HL-60/S4 treated with retinoic acid at 250 ng/mL for 4 days and 3 days (cell line): ENCODE results near the gene CAPN9.

Experiments
- in situ Hi-C: fragments of 300-500 bp; cut with MboI; formaldehyde crosslinking; loops from 2 replicates; pipeline ENCODE4 v1.7.0; 2022; ENCODE audit warnings: low sequenced_read_pairs

CAPN9 gene

GRCh38 chr1:230794871-230795605, 47.9 kb downstream of the CAPN9 start:
- in situ Hi-C loops = no loop called here

GRCh38 chr1:230796626-230797025, 49.4 kb downstream of the CAPN9 start:
- in situ Hi-C loops = no loop called here

- in situ Hi-C loops = no loop called here
Observed at GRCh38 chr1:230797376-230797920, 50.3 kb downstream of the CAPN9 start.

GRCh38 chr1:230797942-230798365, 50.8 kb downstream of the CAPN9 start:
- in situ Hi-C loops = no loop called here

- in situ Hi-C loops = no loop called here
Observed at GRCh38 chr1:230798491-230798890, 51.3 kb downstream of the CAPN9 start.

- in situ Hi-C loops = no loop called here
Observed at GRCh38 chr1:230800891-230801840, 54.0 kb downstream of the CAPN9 start.

GRCh38 chr1:230804396-230804795, 57.2 kb downstream of the CAPN9 start:
- in situ Hi-C loops = no loop called here

GRCh38 chr1:230806552-230806951, 59.4 kb downstream of the CAPN9 start:
- in situ Hi-C loops = no loop called here

- in situ Hi-C loops = no loop called here
Observed at GRCh38 chr1:230807029-230807428, 59.8 kb downstream of the CAPN9 start.

- in situ Hi-C loops = no loop called here
Observed at GRCh38 chr1:230807561-230808280, 60.5 kb downstream of the CAPN9 start.

GRCh38 chr1:230808281-230808872, 61.2 kb downstream of the CAPN9 start:
- in situ Hi-C loops = no loop called here

- in situ Hi-C loops = no loop called here
Observed at GRCh38 chr1:230809256-230809990, 62.2 kb downstream of the CAPN9 start.

- in situ Hi-C loops = no loop called here
Observed at GRCh38 chr1:230812568-230812967, 65.4 kb downstream of the CAPN9 start.

- in situ Hi-C loops = no loop called here
Observed at GRCh38 chr1:230814949-230815692, 67.9 kb downstream of the CAPN9 start.

- in situ Hi-C loops = no loop called here
Observed at GRCh38 chr1:230816018-230816417, 68.8 kb downstream of the CAPN9 start.

GRCh38 chr1:230818367-230818766, 71.2 kb downstream of the CAPN9 start:
- in situ Hi-C loops = no loop called here

- in situ Hi-C loops = no loop called here
Observed at GRCh38 chr1:230818901-230819300, 71.7 kb downstream of the CAPN9 start.

GRCh38 chr1:230819976-230820375, 72.8 kb downstream of the CAPN9 start:
- in situ Hi-C loops = no loop called here

GRCh38 chr1:230820568-230820967, 73.4 kb downstream of the CAPN9 start:
- in situ Hi-C loops = no loop called here
